SU-DHL-6 (cell line): ENCODE measurements around the gene ZC3H12D.

ENCODE experiments used
- H2AFZ ChIP-seq: fragments of 200-600 bp; sonication (generic); 2 replicates; pipeline ENCODE4 v1.6.1; 2014; ENCODE audit warnings: low read depth, mild to moderate bottlenecking, moderate library complexity, mixed read lengths, antibody characterized with exemption, low read length; ENCODE audit not compliant: severe bottlenecking
- H3F3A ChIP-seq: fragments of 200-600 bp; shearing (Covaris generic); 2 replicates; pipeline ENCODE4 v1.6.0; 2016; ENCODE audit warnings: antibody characterized with exemption, mild to moderate bottlenecking; ENCODE audit not compliant: insufficient read depth
- H3K27ac ChIP-seq: fragments of 200-600 bp; sonication (generic); 2 replicates; pipeline ENCODE4 v1.5.1; 2016; ENCODE audit warnings: low read depth, mild to moderate bottlenecking, low read length, moderate library complexity, mixed read lengths
- H3K27me3 ChIP-seq: fragments of 200-600 bp; sonication (generic), shearing (Covaris generic); 2 replicates; pipeline ENCODE4 v1.6.0; 2014; ENCODE audit warnings: mild to moderate bottlenecking, low read length
- H3K36me3 ChIP-seq: fragments of 200-600 bp; sonication (generic); 2 replicates; pipeline ENCODE4 v1.6.1; 2014; ENCODE audit warnings: mild to moderate bottlenecking, low read length, mixed read lengths
- H3K4me2 ChIP-seq: fragments of 300-600, 200-600 bp; shearing (Covaris generic), sonication (generic); 2 replicates; pipeline ENCODE4 v1.6.0; 2014; ENCODE audit warnings: low read length, low read depth, mild to moderate bottlenecking; ENCODE audit not compliant: poor library complexity, severe bottlenecking
- H3K4me3 ChIP-seq: fragments of 200-600 bp; sonication (generic); 2 replicates; pipeline ENCODE4 v1.5.1; 2014; ENCODE audit warnings: antibody characterized with exemption, low read length, mild to moderate bottlenecking, mixed read lengths; ENCODE audit not compliant: insufficient read depth, poor library complexity, severe bottlenecking
- H3K79me2 ChIP-seq: fragments of 200-600 bp; sonication (generic); 2 replicates; pipeline ENCODE4 v1.6.1; 2014; ENCODE audit warnings: mild to moderate bottlenecking, low read length, moderate library complexity; ENCODE audit not compliant: insufficient read depth
- H3K9ac ChIP-seq: fragments of 200-600 bp; sonication (generic); 2 replicates; pipeline ENCODE4 v1.7.0; 2014; ENCODE audit warnings: mild to moderate bottlenecking, low read length
- H3K9me2 ChIP-seq: fragments of 200-600 bp; sonication (generic); replicated peaks from 2 replicates; pipeline ENCODE4 v1.6.1; 2014; ENCODE audit warnings: low read length; ENCODE audit not compliant: insufficient read depth
- H3K9me3 ChIP-seq: fragments of 200-600 bp; sonication (generic); 2 replicates; pipeline ENCODE4 v1.6.1; 2014; ENCODE audit warnings: low read length, mixed read lengths; ENCODE audit not compliant: insufficient read depth
- H4K20me1 ChIP-seq: fragments of 200-600 bp; sonication (generic); 2 replicates; pipeline ENCODE4 v1.6.1; 2014; ENCODE audit warnings: low read depth, mild to moderate bottlenecking, antibody characterized with exemption, low read length, moderate library complexity, mixed read lengths
- EZH2phosphoT487 ChIP-seq: fragments of 200-600 bp; sonication (generic), shearing (Covaris generic); conservative IDR thresholded peaks from 2 replicates; pipeline ENCODE4 v1.6.1; 2018; ENCODE audit warnings: mild to moderate bottlenecking, antibody characterized with exemption, low read length, moderate library complexity, mixed read lengths
- TF ChIP-seq, protein P1 (sequence below): fragments of 200-600 bp; sonication (generic); IDR thresholded peaks from one replicate; pipeline ENCODE4 v1.5.1; 2017; ENCODE audit warnings: antibody characterized with exemption, mild to moderate bottlenecking, low read length, moderate library complexity; ENCODE audit not compliant: insufficient read depth, poor library complexity, severe bottlenecking

The ZC3H12D gene

DNA sequence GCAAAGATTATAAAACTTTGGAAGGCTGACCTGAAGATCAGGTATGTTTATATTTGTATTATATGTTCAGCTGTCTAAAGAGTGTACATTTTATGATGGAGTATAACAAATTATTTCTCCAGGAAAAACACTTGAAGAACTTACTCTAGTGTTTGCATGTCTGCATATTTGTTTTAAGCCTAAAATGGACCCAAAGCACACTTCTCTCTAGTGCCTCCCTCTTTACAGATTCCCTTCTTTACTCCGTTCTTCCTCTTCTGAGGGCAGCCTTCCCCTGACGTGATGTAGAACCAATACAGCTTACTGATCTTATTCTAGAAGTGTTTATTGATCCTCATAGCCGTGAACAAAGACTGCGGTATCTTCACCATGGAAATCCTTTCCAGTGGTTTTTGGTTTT, 70.8 kb downstream of the ZC3H12D start:
- Histone ChIP-seq H2AFZ (no peak overlapping the region), H3K9ac (no peak overlapping the region), H3F3A (0 out of 2 replicates have a peak, but pooled peaks cover 4% of the 10 kb centered on the region), H3K79me2 (no peaks in the 10 kb centered on the region), H3K4me3 (no peak overlapping the region), H4K20me1 (no peaks in the 10 kb centered on the region), H3K27me3 (no peaks in the 10 kb centered on the region), H3K9me3 (no peaks in the 10 kb centered on the region), H3K36me3 (no peaks in the 10 kb centered on the region), H3K27ac (no peak overlapping the region), H3K9me2 (no peaks in the 10 kb centered on the region), H3K4me2 (no peak overlapping the region)
- TF ChIP-seq, protein P1, sequence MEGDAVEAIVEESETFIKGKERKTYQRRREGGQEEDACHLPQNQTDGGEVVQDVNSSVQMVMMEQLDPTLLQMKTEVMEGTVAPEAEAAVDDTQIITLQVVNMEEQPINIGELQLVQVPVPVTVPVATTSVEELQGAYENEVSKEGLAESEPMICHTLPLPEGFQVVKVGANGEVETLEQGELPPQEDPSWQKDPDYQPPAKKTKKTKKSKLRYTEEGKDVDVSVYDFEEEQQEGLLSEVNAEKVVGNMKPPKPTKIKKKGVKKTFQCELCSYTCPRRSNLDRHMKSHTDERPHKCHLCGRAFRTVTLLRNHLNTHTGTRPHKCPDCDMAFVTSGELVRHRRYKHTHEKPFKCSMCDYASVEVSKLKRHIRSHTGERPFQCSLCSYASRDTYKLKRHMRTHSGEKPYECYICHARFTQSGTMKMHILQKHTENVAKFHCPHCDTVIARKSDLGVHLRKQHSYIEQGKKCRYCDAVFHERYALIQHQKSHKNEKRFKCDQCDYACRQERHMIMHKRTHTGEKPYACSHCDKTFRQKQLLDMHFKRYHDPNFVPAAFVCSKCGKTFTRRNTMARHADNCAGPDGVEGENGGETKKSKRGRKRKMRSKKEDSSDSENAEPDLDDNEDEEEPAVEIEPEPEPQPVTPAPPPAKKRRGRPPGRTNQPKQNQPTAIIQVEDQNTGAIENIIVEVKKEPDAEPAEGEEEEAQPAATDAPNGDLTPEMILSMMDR: no peak
- TF ChIP-seq EZH2phosphoT487: no peak

DNA sequence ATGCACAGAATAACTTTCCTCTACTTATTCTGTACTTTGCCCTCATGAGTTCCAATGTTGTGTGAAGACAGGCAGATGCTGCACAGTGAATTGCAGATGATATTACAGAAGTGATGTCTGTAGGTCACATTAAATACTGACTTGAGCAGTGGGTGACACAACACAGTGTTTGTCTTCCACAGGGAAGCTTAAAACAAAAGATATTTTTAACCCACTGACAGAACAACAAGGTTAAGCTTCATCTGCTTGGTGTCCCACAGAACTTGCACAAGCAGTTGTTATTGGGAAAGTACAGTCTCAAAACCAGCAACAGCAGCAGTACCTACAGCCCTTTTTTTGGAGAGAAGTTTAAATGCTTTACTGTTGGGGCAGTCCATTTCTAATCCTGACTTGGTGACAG, 74.3 kb downstream of the ZC3H12D start:
- no peak overlapping the region for H3K27ac ChIP-seq
- TF ChIP-seq, protein P1: no peak
- no peak for TF ChIP-seq EZH2phosphoT487
- H3K9me2 ChIP-seq: no peaks in the 10 kb centered on the region
- H4K20me1 ChIP-seq: no peaks in the 10 kb centered on the region
- H2AFZ ChIP-seq: no peak overlapping the region
- H3K79me2 ChIP-seq: no peaks in the 10 kb centered on the region
- no peak overlapping the region for H3K4me3 ChIP-seq
- no peaks in the 10 kb centered on the region for H3K36me3 ChIP-seq
- H3F3A ChIP-seq: 0 out of 2 replicates have a peak, but pooled peaks cover 9% of the 10 kb centered on the region
- H3K9me3 ChIP-seq: no peaks in the 10 kb centered on the region
- H3K27me3 ChIP-seq: no peaks in the 10 kb centered on the region
- H3K4me2 ChIP-seq: no peak overlapping the region
- H3K9ac ChIP-seq: no peak overlapping the region

DNA sequence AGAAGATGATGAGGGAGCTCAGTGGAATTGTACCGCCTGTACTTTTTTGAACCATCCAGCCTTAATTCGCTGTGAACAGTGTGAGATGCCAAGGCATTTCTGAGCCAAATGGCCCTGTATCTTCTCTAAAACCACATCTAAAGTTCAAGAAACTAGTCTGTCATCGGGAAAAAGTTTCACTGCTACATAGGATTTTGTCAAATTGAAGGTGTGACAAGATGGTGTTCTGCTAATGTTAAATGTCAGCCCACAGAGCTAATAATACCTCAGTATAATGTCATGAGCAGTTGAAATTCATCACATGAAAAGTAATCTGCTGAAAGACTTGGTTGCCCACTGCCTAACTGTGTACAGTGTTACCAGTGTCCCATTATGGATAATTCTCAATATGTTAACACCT, 75.2 kb downstream of the ZC3H12D start:
- Histone ChIP-seq H4K20me1 (no peaks in the 10 kb centered on the region), H3K79me2 (no peaks in the 10 kb centered on the region), H3K4me2 (no peak overlapping the region), H3K27me3 (no peaks in the 10 kb centered on the region), H3K9me2 (no peaks in the 10 kb centered on the region), H3F3A (0 out of 2 replicates have a peak, but pooled peaks cover 9% of the 10 kb centered on the region), H3K36me3 (no peaks in the 10 kb centered on the region; the same call in 1 of the 2 replicates), H3K4me3 (no peak overlapping the region), H2AFZ (no peak overlapping the region), H3K9ac (no peak overlapping the region), H3K9me3 (no peaks in the 10 kb centered on the region), H3K27ac (no peak overlapping the region)
- TF ChIP-seq, protein P1: no peak
- no peak for TF ChIP-seq EZH2phosphoT487
